22Rv1 (cell line): ENCODE measurements around the gene CFAP43.
A peak's percentile ranks its signal among the peaks of the same experiment; 100 is the strongest.

ENCODE experiments used
- H3K27ac ChIP-seq: fragments of 450-650 bp; 2 replicates; pipeline ENCODE4 v1.5.1; 2017
- ZFX ChIP-seq: fragments of 450-650 bp; IDR thresholded peaks from 2 replicates; pipeline ENCODE4 v1.6.1; 2017; ENCODE audit warnings: antibody characterized with exemption, borderline replicate concordance
- TF ChIP-seq, protein P1 (sequence below): fragments of 450-650 bp; IDR thresholded peaks from 2 replicates; pipeline ENCODE4 v1.5.1; 2017; ENCODE audit warnings: mild to moderate bottlenecking

The CFAP43 gene

GRCh38 chr10:104130041-104130440 is 102.1 kb downstream of the CFAP43 start:
- no peak for TF ChIP-seq ZFX
- TF ChIP-seq, protein P1, sequence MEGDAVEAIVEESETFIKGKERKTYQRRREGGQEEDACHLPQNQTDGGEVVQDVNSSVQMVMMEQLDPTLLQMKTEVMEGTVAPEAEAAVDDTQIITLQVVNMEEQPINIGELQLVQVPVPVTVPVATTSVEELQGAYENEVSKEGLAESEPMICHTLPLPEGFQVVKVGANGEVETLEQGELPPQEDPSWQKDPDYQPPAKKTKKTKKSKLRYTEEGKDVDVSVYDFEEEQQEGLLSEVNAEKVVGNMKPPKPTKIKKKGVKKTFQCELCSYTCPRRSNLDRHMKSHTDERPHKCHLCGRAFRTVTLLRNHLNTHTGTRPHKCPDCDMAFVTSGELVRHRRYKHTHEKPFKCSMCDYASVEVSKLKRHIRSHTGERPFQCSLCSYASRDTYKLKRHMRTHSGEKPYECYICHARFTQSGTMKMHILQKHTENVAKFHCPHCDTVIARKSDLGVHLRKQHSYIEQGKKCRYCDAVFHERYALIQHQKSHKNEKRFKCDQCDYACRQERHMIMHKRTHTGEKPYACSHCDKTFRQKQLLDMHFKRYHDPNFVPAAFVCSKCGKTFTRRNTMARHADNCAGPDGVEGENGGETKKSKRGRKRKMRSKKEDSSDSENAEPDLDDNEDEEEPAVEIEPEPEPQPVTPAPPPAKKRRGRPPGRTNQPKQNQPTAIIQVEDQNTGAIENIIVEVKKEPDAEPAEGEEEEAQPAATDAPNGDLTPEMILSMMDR: no peak
- no peak overlapping the region for H3K27ac ChIP-seq

- H3K27ac ChIP-seq: no peak overlapping the region
- TF ChIP-seq, protein P1: no peak
- TF ChIP-seq ZFX: no peak
These were observed 104.0 kb downstream of the CFAP43 start for GRCh38 chr10:104128214-104128613.

GRCh38 chr10:104127411-104127810 is 104.8 kb downstream of the CFAP43 start:
- no peak overlapping the region for H3K27ac ChIP-seq
- TF ChIP-seq, protein P1: peak; percentile 46
- TF ChIP-seq ZFX: no peak

- H3K27ac ChIP-seq: no peak overlapping the region
- TF ChIP-seq ZFX: no peak
- TF ChIP-seq, protein P1: 0 out of 2 replicates have a peak, but pooled peaks have one; percentile 32
These were observed 108.8 kb downstream of the CFAP43 start for GRCh38 chr10:104123397-104123796.

DNA sequence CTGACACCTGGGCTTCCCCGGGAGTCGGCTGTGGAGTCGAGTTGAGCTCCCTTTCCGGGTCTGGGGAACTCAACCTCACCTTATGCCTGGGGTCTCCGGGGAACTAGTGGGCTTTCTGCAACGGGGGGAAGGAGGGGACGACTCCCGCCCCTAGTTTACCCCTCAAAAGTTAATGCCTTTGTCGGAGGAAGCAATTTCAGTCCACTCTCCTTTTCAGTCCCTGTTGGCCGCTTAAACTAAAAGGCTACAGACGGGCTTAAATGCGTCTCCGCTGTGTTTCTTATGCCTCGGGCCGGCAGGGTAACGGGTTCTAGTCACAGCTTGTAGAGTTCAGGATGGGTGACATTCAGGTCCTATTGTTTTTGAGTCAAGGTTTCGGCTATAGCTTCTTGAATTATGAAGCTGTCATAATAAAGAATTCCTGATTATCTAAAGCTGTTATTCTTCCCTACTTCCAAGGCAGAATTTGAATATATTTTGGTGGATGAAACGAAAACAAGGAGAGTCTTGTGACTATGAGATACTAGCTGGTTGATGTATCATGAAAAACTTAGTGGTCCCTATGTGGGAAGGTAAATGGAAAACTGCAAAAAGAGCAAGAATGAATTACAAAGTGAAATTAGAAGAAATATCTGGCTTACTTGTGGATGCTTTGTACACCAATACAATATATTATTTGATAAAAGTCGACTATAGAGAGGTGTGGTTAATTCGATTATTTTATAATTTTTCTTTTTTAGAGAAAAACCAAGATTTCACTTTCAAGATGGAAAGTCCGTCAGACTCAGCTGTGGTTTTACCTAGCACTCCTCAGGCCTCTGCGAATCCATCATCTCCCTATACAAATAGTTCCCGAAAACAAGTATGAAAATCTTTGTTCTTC is 109.7 kb downstream of the CFAP43 start:
- peak overlapping the region; percentile 97 for H3K27ac ChIP-seq
- TF ChIP-seq, protein P1: no peak
- no peak for TF ChIP-seq ZFX

DNA sequence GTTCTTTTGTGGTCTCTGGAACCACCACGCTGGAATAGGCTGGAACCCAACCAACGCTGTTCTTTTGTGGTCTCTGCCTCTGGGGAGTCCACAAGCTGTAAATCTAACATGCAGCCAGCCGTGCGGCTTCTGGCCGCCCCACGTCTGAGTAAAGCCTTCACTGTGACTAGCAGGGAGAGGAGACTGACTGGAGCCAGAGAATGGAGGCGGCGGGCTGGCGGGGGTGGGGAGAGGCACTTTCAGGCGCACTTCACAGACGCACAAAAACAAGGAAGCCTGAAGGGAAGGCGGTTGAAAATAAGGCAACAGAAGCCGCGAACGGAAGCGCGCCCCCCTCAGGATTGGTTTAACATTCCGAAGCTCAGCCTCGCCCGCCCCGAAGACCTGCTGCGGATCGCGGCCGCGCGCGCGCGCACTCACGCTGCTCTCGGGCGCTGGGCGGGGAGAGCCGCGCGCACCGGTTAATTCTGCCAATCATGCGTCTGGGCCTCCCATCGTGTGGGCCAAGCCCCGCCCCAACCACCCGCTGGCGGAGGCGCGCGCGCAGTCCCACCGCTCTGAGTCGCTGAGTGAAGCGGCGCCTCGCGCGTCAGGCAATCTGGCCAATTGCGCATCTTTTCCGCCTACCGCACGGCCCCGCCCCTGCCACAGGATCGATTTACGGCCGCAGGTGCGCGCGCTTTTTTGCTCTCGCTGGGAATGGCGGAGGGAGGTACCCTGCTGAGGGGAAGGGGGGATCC is 110.5 kb downstream of the CFAP43 start, which contains the start of gene SFR1:
TSS of gene SFR1 (plus strand) at position 687 of the 740 bp plus-strand sequence. CDS start at position 700, 13 bp downstream.
- peak within 1 kb of the TSS; percentile 97 for H3K27ac ChIP-seq
- TF ChIP-seq ZFX: no peak
- TF ChIP-seq, protein P1: peak; percentile 87
